A673 (cell line): ENCODE results near the gene DVL3. TPM values are rescaled to one million over a fixed set of nuclear protein-coding genes. Genes with fewer than 3 reads are reported as not detected.
A peak's percentile ranks its signal among the peaks of the same experiment; 100 is the strongest.

Experiments used
- BruUV-seq: library from RNA; stranded (reverse); fragments of 400-500 nt; replicated peaks from 2 replicates; lab custom pipeline; 2021; lab: Mats Ljungman, UMichigan
- CTCF ChIA-PET: fragments of 300-600 bp; sonication (Branson Sonifier 250); formaldehyde crosslinking; loops from one replicate; lab custom pipeline; 2022; ENCODE audit warnings: antibody characterized with exemption; lab: Charles Lee
- POLR2A ChIA-PET: fragments of 300-600 bp; sonication (Branson Sonifier 250); formaldehyde crosslinking; loops from one replicate; lab custom pipeline; 2022; ENCODE audit warnings: antibody characterized with exemption; ENCODE audit not compliant: low non-redundant PET; lab: Charles Lee
- DNase-seq: peaks from one replicate; pipeline ENCODE4 v3.0.0-alpha.2; 2015; ENCODE audit warnings: low spot score
- H3K27ac ChIP-seq: fragments of 200-600 bp; sonication (generic); 2 replicates; pipeline ENCODE4 v1.5.1; 2016; ENCODE audit warnings: mixed run types, low read depth, mild to moderate bottlenecking, mixed read lengths, antibody characterized with exemption, low read length; ENCODE audit not compliant: poor library complexity, severe bottlenecking
- H3K27me3 ChIP-seq: fragments of 200-600 bp; sonication (generic); replicated peaks from 2 replicates; pipeline ENCODE4 v1.6.1; 2017; ENCODE audit warnings: mixed run types, low read depth, mild to moderate bottlenecking, mixed read lengths, antibody characterized with exemption, low read length; ENCODE audit not compliant: insufficient read depth, poor library complexity
- H3K36me3 ChIP-seq: fragments of 200-600 bp; sonication (generic); 2 replicates; pipeline ENCODE4 v1.6.1; 2016; ENCODE audit warnings: mixed run types, mild to moderate bottlenecking, mixed read lengths, antibody characterized with exemption, low read length; ENCODE audit not compliant: insufficient read depth, poor library complexity, severe bottlenecking
- H3K4me1 ChIP-seq: fragments of 200-600 bp; sonication (generic); 2 replicates; pipeline ENCODE4 v1.6.1; 2017; ENCODE audit warnings: mixed run types, mild to moderate bottlenecking, mixed read lengths, antibody characterized with exemption, low read length; ENCODE audit not compliant: insufficient read depth, poor library complexity, severe bottlenecking
- H3K4me3 ChIP-seq: fragments of 200-600 bp; sonication (generic); 2 replicates; pipeline ENCODE4 v1.5.1; 2016; ENCODE audit warnings: low read depth, mixed run types, mild to moderate bottlenecking, mixed read lengths, low read length; ENCODE audit not compliant: poor library complexity, severe bottlenecking
- H3K9me3 ChIP-seq: fragments of 200-600 bp; sonication (generic); 2 replicates; pipeline ENCODE4 v1.6.1; 2016; ENCODE audit warnings: mixed run types, low read depth, mild to moderate bottlenecking, mixed read lengths, antibody characterized with exemption, low read length; ENCODE audit not compliant: poor library complexity, severe bottlenecking
- EZH2 ChIP-seq: fragments of 200-600 bp; sonication (generic); IDR thresholded peaks from 2 replicates; pipeline ENCODE4 v1.6.1; 2017; ENCODE audit warnings: borderline replicate concordance, low read depth, mild to moderate bottlenecking, mixed read lengths, antibody characterized with exemption, low read length; ENCODE audit not compliant: poor library complexity, severe bottlenecking
- intact Hi-C: fragments of 100-400 bp; cut with micrococcal nuclease; formaldehyde crosslinking; loops from one replicate; pipeline ENCODE4 v1.10.0; 2022; ENCODE audit not compliant: unreplicated experiment
- total RNA-seq: library from RNA; stranded (reverse); gene quantifications from 2 replicates; pipeline ENCODE4 v1.2.3, GENCODE V29; 2021
- TF ChIP-seq, protein P1 (sequence below): fragments of 300-800, 200-600 bp; sonication (generic); conservative IDR thresholded peaks from 2 replicates; pipeline ENCODE4 v1.5.1; 2017; ENCODE audit warnings: low read depth, mild to moderate bottlenecking, antibody characterized with exemption, low read length, moderate library complexity, mixed read lengths

The DVL3 gene
- total RNA-seq, 1 experiment from 2014 or later: 82.6 TPM

DNA sequence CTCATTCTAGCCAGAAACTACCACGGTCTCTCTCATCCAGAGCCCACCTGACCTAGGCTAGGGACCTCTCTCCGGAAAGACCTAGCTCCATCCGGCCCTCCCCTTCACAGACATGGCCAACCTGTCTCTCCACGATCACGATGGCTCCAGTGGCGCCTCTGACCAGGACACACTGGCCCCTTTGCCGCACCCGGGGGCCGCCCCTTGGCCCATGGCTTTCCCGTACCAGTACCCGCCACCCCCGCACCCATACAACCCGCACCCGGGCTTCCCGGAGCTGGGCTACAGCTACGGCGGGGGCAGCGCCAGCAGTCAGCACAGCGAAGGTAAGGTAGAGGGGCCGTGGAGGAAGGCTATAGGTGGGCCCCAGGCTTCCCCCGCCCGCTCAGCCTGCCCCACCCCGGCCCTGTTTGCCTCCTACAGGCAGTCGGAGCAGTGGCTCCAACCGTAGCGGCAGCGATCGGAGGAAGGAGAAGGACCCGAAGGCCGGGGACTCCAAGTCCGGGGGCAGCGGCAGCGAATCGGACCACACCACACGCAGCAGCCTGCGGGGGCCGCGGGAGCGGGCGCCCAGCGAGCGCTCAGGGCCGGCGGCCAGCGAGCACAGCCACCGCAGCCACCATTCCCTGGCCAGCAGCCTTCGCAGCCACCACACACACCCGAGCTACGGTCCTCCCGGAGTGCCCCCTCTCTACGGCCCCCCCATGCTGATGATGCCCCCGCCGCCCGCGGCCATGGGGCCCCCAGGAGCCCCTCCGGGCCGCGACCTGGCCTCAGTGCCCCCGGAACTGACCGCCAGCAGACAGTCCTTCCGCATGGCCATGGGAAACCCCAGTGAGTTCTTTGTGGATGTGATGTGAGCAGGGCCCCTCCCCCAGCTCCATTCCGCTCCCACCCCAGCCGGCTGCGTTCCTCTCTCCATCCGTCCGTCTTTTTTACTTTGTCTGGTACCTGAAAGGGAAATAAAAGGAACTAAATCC lies 15.0 kb downstream of the DVL3 start:
- Histone ChIP-seq H3K27me3 (no peaks in the 10 kb centered on the region), H3K4me1 (no peaks in the 10 kb centered on the region), H3K36me3 (peaks cover 49% of the 10 kb centered on the region), H3K27ac (no peak overlapping the region), H3K9me3 (no peaks in the 10 kb centered on the region), H3K4me3 (no peak overlapping the region)
- BruUV-seq: no TSS peak
- intact Hi-C loops: loop anchor here (5.0 kb wide), 1 partner anchor 127 kb away; the partner anchor contains the start of gene PSMD2
- CTCF ChIA-PET: no interaction called here
- TF ChIP-seq, protein P1, sequence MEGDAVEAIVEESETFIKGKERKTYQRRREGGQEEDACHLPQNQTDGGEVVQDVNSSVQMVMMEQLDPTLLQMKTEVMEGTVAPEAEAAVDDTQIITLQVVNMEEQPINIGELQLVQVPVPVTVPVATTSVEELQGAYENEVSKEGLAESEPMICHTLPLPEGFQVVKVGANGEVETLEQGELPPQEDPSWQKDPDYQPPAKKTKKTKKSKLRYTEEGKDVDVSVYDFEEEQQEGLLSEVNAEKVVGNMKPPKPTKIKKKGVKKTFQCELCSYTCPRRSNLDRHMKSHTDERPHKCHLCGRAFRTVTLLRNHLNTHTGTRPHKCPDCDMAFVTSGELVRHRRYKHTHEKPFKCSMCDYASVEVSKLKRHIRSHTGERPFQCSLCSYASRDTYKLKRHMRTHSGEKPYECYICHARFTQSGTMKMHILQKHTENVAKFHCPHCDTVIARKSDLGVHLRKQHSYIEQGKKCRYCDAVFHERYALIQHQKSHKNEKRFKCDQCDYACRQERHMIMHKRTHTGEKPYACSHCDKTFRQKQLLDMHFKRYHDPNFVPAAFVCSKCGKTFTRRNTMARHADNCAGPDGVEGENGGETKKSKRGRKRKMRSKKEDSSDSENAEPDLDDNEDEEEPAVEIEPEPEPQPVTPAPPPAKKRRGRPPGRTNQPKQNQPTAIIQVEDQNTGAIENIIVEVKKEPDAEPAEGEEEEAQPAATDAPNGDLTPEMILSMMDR: no peak
- no peak for TF ChIP-seq EZH2
- DNase-seq: no peak
- POLR2A ChIA-PET: no interaction called here

DNA sequence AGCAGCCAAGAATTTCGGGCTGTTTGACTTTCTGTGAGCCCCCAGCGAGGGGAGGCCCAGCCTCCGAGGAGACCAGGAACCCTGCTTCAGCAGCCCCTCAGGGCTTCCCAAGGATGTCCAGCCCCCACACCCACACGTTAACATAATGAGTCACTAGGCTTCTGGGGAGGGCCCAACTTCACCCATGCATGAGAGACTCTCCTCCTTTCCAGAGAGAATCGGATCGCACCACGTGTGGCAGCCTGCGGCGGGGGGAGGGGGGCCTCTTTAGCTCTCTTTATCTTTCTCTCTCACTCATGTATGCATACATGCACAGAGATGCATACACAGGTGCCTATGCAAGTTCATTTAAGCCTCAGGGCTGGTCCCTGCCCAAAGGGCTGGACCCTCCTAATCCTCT lies 16.4 kb downstream of the DVL3 start:
- ChIA-PET POLR2A (no interaction called here), CTCF (no interaction called here)
- Histone ChIP-seq H3K4me1 (peaks cover under 1% of the 10 kb centered on the region), H3K27me3 (no peaks in the 10 kb centered on the region), H3K4me3 (no peak overlapping the region), H3K9me3 (no peaks in the 10 kb centered on the region), H3K36me3 (peaks cover 35% of the 10 kb centered on the region), H3K27ac (no peak overlapping the region)
- peak; percentile 35 for DNase-seq
- intact Hi-C loops: loop anchor here (5.0 kb wide), 1 partner anchor 126 kb away; the partner anchor contains the start of gene PSMD2
- TF ChIP-seq EZH2: no peak
- TF ChIP-seq, protein P1: no peak
- no TSS peak for BruUV-seq

DNA sequence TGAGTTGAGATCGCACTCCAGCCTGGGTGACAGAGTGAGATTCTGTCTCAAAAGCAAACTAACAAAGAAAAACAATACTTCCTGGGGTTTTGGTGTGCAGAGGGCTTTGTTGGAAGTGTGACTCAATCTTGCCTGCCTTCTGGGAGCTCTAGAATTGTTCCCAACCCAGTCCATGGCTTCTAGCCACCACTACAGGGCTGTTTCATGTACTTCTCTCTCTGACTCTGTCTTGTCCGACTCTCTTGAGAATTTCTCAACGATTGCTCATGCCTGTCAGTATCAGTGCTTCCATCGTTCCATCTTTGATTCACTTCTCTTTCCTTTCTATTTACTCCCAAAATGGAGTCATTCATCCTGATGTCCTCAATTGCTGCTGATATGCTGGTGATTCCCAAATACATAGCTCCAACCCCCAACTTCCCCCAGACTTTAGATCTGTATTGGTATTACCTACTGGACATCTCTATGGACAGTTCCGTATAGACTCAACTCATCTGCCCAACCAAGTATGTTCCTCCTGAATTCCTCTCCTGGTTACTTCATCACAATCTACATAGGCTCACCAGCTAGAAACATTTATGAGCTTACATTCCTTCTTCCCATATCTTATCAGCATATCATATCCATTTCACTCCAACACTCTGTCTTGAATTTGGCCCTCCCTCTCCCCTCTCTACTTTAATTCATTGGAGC lies 17.6 kb downstream of the DVL3 start:
- intact Hi-C loops: loop anchor here (5.0 kb wide), 1 partner anchor 124 kb away; the partner anchor contains the start of gene PSMD2
- no TSS peak for BruUV-seq
- CTCF ChIA-PET: no interaction called here
- no peak for DNase-seq
- POLR2A ChIA-PET: interaction anchor here (0.5 to 0.8 kb wide), 3 partner anchors 13 to 43 kb away, joined by 3 to 4 read pairs (median 3); partner anchors contain the start of gene ABCF3
- Histone ChIP-seq H3K27me3 (no peaks in the 10 kb centered on the region), H3K4me3 (no peak overlapping the region), H3K27ac (no peak overlapping the region), H3K36me3 (peaks cover 33% of the 10 kb centered on the region), H3K9me3 (no peaks in the 10 kb centered on the region), H3K4me1 (peaks cover 9% of the 10 kb centered on the region)
- TF ChIP-seq, protein P1: no peak
- TF ChIP-seq EZH2: no peak
